Stimulated activated memory B cell treated with anti-CD40 and anti-IgM and Interleukin-4, amounts not matched to agents 10 μg/mL and 1 μg/mL and 100 μg/mL, for 72 hours (primary cell): ENCODE results near the gene AKIRIN2.

Experiments used
- ATAC-seq: fragments of 150-1000 bp; cut with Tn5 transposase; 2 replicates; pipeline ENCODE4 v1.10.0; 2021
- H3K27ac Mint-ChIP-seq: one replicate; pipeline ENCODE4 v1.8.0; 2022; ENCODE audit warnings: mild to moderate bottlenecking, mixed read lengths
- H3K27me3 Mint-ChIP-seq: one replicate; pipeline ENCODE4 v1.8.0; 2022; ENCODE audit warnings: mixed read lengths
- H3K36me3 Mint-ChIP-seq: one replicate; pipeline ENCODE4 v1.8.0; 2022; ENCODE audit warnings: mixed read lengths
- H3K4me1 Mint-ChIP-seq: one replicate; pipeline ENCODE4 v1.8.0; 2022; ENCODE audit warnings: mixed read lengths
- H3K4me3 Mint-ChIP-seq: one replicate; pipeline ENCODE4 v1.8.0; 2022; ENCODE audit warnings: mild to moderate bottlenecking, moderate library complexity, mixed read lengths
- H3K9me3 Mint-ChIP-seq: one replicate; pipeline ENCODE4 v1.8.0; 2022; ENCODE audit warnings: mixed read lengths

The AKIRIN2 gene

DNA sequence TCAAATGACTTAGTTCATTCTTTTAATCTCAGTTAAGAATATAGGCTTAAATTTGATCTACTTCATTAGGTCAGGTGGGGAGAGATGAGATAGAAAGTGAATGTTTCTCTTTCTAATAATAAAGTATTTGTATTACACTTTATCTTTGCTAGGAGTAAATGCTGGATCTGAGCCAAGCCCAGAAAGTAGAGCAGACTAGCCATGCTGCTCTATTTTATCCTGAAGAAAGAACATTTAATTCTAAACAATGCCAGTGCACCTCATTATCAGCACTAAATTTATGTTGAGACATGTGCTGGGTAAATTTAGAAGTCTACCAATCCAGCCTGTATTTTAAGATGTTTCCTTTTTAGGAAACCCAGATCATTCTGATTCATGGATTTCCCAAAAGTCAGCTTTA, 43.5 kb downstream of the AKIRIN2 start:
- Mint-ChIP-seq H3K4me3 (no peak overlapping the region), H3K36me3 (peaks cover 39% of the 10 kb centered on the region), H3K27ac (no peak overlapping the region), H3K9me3 (no peaks in the 10 kb centered on the region), H3K4me1 (no peaks in the 10 kb centered on the region), H3K27me3 (no peaks in the 10 kb centered on the region)
- no peak for ATAC-seq

DNA sequence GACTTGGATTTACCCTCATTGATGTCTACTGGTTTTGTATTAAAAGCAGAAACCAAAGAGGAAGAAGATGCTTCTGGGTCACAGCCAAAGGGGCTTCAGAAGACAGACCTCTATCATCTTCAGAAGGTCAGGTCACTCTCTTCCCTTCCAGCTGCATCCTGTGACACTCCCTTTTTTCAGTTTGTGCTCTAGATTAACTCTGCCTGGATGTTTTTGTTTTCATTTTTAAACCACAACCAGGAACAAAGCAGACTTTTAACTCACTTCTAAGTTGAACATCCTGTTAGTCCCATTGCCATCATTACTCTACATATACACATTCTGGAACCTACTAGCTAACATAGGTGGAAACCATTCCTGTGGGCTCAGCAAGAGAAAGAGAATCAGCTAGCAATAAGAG, 45.2 kb downstream of the AKIRIN2 start:
- Mint-ChIP-seq H3K27ac (no peak overlapping the region), H3K4me1 (no peaks in the 10 kb centered on the region), H3K9me3 (no peaks in the 10 kb centered on the region), H3K4me3 (no peak overlapping the region), H3K36me3 (peaks cover 49% of the 10 kb centered on the region), H3K27me3 (no peaks in the 10 kb centered on the region)
- no peak for ATAC-seq

DNA sequence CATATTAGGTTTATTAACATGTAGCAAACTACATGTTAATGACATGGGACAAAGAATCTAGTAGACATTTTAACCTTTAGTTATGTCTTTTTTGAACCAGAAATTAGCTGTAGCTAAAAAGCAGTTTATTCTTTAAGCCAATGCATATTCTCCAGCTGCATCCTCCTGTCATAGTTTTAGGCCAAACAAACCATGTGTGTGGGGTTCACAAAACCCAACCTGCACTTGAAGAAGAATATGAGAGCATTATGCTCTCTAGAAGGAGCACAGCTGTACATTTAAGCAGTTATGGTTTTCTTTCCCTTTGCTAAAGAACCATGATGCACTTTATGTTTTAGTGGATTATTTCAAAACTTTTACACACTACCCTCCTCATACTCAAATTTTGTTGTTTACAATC, 46.2 kb downstream of the AKIRIN2 start:
- Mint-ChIP-seq H3K9me3 (no peaks in the 10 kb centered on the region), H3K36me3 (peaks cover 47% of the 10 kb centered on the region), H3K27me3 (no peaks in the 10 kb centered on the region), H3K4me3 (no peak overlapping the region), H3K4me1 (no peaks in the 10 kb centered on the region), H3K27ac (no peak overlapping the region)
- ATAC-seq, result no peak

DNA sequence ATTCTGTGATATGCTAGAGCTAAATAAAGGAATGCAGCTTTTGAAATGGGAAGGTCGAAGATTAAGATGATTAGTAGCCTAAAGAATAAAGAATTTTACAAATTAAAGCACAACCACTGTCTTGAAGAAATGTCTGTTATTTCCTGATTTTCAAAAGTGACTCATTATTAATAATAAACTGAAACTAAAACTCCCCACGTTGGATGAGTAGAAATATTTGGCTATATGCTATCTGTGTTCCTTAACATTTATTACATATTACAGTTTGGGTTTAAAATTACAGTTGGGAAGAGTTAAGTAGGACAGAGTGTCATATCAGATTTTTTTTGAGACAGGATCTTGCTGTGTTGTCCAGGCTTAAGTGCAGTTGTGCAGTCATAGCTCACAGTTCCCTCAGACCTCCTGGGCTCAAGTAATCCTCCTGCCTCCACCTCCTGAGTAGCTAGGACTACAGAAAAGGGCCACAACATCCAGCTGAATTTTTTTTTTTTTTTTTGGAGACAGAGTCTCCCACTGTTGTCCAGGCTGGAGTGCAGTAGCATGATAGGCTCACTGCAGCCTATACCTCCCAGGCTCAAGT, 47.1 kb downstream of the AKIRIN2 start:
- Mint-ChIP-seq H3K4me3 (no peak overlapping the region), H3K27me3 (no peaks in the 10 kb centered on the region)

DNA sequence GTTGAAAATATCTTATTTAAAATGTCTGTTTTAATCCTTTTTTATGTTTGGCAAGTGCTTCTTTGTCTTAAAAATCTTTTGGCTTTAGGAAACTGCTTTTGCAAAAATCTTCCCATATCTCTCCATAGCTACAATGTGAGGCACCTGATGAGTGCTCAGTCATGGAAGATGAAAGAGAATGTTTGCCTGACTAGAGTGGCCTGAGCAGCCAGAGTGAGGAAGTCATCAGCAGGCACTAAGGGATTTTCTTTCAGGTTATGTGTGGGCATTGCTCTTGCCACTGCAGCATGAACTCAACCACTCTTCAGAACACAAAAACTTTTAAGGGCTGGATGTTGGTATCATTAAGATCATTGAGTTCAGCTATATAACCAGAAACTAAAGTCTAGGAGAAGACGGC, 47.9 kb downstream of the AKIRIN2 start:
- no peak for ATAC-seq
- Mint-ChIP-seq H3K4me1 (no peaks in the 10 kb centered on the region), H3K36me3 (peaks cover 57% of the 10 kb centered on the region), H3K27ac (no peak overlapping the region), H3K27me3 (no peaks in the 10 kb centered on the region), H3K9me3 (no peaks in the 10 kb centered on the region), H3K4me3 (no peak overlapping the region)

More for the DNA sequence above, 47.1 kb downstream of the AKIRIN2 start:
- no peak overlapping the region for H3K27ac Mint-ChIP-seq
- H3K4me1 Mint-ChIP-seq, result no peaks in the 10 kb centered on the region
- H3K36me3 Mint-ChIP-seq, result peaks cover 55% of the 10 kb centered on the region
- ATAC-seq, result no peak
- H3K9me3 Mint-ChIP-seq, result no peaks in the 10 kb centered on the region

DNA sequence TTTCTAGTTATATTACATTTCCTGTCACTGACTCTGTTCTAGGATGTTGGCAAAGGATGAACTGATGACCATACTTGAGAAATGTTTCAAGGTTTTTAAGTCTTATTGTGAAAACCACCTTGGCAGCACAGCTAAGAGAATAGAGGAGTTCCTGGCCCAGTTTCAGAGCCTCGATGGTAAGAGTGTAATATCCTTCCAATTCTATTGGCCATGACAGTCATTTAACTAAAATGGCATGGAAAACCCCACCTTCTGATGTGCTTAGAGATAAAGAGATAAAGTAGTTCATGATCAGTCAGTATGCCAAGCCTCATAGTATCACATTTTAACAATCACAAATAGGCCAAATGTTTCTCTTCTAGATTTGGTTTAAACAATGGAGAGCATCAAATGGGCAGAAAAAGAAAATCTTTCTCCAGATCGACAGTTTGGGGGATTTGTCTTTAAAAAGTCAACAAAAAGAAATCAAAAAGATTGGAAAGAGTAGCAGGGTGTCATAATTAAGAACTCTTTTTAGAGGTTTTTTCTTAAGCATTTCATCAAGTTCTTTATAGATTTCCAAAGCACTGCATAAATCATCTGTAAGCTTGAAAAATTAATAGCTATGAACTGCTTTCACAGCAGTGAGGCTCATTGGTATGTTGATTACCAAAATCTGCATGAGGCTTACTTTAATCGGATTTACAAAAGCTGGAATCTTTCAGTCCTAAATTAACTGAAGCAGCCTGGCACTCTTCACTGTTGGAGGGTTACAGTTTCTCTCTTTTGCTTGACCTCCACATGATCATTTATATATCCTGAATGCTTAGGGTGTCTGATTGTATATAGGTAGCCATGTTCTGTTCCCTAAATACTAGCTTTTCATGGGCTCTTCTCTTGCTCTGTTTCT, 48.7 kb downstream of the AKIRIN2 start:
- Mint-ChIP-seq H3K27me3 (no peaks in the 10 kb centered on the region), H3K4me3 (no peak overlapping the region), H3K4me1 (no peaks in the 10 kb centered on the region), H3K36me3 (peaks cover 60% of the 10 kb centered on the region), H3K9me3 (no peaks in the 10 kb centered on the region), H3K27ac (no peak overlapping the region)
- ATAC-seq, result no peak

DNA sequence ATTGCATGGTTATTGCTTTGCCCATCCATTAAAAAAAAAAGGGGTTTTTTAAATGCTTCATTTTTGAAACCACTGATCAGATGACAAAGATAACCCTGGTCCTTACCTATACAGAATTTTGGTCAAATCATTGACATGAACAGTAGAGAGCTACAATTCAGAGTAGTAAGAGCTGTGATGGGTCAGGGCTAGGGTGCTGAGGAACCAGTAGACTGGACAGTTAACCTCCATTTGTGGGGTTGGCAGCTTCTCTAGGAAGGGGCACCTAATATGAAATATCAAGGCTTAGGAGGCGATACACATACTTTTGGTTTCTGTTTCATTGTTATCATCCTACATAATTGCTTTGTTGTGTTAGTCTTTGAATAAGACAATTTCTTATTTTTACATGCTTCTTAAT, 57.0 kb downstream of the AKIRIN2 start:
- H3K36me3 Mint-ChIP-seq, result peaks cover 23% of the 10 kb centered on the region
- H3K9me3 Mint-ChIP-seq, result no peaks in the 10 kb centered on the region
- no peak for ATAC-seq
- no peak overlapping the region for H3K4me3 Mint-ChIP-seq
- no peaks in the 10 kb centered on the region for H3K27me3 Mint-ChIP-seq
- H3K4me1 Mint-ChIP-seq, result peaks cover 10% of the 10 kb centered on the region
- H3K27ac Mint-ChIP-seq, result no peak overlapping the region

DNA sequence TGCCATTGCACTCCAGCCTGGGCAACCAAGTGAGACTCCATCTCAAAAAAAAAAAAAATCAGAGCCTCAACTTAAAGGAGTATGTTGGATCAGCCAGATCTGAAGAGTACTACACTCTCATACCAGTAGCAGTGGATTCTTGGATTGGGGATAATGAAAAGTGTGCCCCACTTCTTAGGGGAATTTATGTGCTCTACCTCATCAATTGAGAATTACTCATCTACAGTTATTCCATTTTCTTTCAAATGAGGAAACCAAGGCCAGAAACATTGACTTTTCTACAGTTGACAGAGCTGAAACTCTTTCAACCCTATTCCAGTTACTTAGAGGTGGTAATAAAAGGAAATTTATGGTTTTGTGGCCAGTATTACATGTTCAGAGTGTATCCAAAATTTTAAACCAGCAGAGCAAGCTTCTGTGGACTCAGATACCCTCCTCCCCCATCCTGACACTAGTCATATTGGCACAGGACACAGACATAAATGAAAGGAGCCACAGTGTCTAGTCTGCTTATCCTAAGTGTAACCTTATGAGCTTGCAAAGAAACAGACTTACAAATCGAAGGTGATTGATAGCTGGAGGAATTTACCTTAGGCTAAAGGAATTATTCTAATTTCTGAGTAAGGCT, 60.9 kb downstream of the AKIRIN2 start:
- H3K9me3 Mint-ChIP-seq, result no peaks in the 10 kb centered on the region
- H3K36me3 Mint-ChIP-seq, result peaks cover 27% of the 10 kb centered on the region
- no peak overlapping the region for H3K4me3 Mint-ChIP-seq
- H3K4me1 Mint-ChIP-seq, result peaks cover 10% of the 10 kb centered on the region
- no peak overlapping the region for H3K27ac Mint-ChIP-seq
- no peak for ATAC-seq
- no peaks in the 10 kb centered on the region for H3K27me3 Mint-ChIP-seq

DNA sequence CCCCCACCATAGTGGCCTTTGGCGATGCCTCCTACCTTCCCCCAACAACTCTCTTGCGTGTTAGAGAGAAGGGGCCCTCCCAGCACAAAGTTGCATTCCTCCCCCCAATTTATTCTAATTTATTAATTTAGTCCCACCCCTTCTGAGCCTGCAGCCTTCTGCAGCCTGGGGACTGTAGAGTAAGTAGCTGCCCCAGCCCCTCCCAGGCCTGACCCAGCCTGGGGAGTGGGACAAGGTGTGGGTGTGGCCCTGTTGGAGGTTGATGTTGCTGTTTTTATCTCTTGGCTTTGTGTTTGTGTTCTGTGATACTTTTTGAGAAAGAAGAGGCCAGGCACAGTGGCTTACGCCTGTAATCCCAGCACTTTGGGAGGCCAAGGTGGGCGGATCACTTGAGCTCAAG, 62.7 kb downstream of the AKIRIN2 start:
- Mint-ChIP-seq H3K4me1 (no peaks in the 10 kb centered on the region), H3K9me3 (no peaks in the 10 kb centered on the region), H3K27me3 (no peaks in the 10 kb centered on the region), H3K27ac (no peak overlapping the region), H3K4me3 (no peak overlapping the region), H3K36me3 (peaks cover 35% of the 10 kb centered on the region)
- no peak for ATAC-seq

DNA sequence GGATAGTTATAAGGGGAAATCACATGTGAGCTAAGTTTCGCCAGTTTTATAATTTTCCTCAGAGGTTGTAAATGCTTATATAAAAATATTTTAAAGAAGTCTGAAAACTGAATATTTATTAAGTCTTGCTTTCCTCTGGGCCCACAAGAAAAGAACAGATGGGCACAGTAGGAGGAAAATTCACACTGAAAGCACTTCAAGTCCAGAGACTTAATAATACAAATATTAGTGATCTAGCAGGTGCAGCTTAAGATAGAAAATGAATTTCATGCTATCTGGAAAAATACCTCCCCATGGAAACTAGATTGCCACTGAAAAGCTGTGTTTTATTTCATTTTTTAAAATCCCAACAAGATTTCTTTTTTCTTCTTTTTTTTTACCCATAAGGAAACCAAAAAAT, 64.9 kb downstream of the AKIRIN2 start:
- no peak for ATAC-seq
- Mint-ChIP-seq H3K27ac (no peak overlapping the region), H3K9me3 (no peaks in the 10 kb centered on the region), H3K4me1 (no peaks in the 10 kb centered on the region), H3K27me3 (no peaks in the 10 kb centered on the region), H3K36me3 (peaks cover 43% of the 10 kb centered on the region), H3K4me3 (no peak overlapping the region)

DNA sequence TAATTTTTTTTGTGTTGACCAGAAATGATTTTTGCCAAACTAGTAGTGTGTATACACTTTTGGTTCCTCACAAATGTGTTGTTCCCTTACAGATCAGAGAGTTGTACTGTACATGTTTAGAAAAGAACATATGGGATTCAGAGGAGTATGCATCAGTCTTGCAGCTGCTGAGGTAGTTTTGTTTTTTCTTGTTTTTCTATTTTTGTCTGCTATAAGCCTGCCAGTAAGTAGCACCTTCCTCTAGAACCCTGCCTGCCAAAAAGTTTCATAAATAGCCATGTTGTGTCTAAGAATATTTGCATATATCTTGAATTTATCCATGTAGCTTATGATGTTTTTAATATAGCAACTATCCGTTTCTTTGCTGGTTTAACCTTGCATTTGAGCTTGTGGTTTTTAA, 65.7 kb downstream of the AKIRIN2 start:
- Mint-ChIP-seq H3K9me3 (no peaks in the 10 kb centered on the region), H3K36me3 (peaks cover 43% of the 10 kb centered on the region), H3K27ac (no peak overlapping the region)

DNA sequence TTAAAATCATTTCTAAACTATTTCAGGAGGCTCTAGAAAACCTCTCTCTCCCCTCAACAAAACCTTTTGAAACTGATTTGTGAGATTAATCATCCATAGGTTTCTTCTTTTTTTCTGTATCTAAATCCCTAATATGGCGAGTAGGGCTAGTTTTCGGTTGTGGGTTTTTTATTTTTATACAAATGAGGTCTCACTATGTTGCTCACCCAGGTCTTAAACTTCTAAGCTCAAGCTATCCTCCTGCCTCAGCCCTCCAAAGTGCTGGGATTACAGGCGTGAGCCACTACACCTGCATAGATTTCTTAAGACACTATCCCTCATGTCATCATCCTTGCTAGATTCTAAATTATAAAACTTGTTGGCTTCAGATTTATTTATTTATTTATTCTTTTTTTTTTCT, 68.2 kb downstream of the AKIRIN2 start:
- H3K9me3 Mint-ChIP-seq, result no peaks in the 10 kb centered on the region
- H3K4me3 Mint-ChIP-seq, result no peak overlapping the region
- H3K27ac Mint-ChIP-seq, result no peak overlapping the region
- ATAC-seq, result no peak
- H3K36me3 Mint-ChIP-seq, result peaks cover 38% of the 10 kb centered on the region
- no peaks in the 10 kb centered on the region for H3K27me3 Mint-ChIP-seq
- no peaks in the 10 kb centered on the region for H3K4me1 Mint-ChIP-seq

More for the DNA sequence above, 65.7 kb downstream of the AKIRIN2 start:
- no peak overlapping the region for H3K4me3 Mint-ChIP-seq
- no peak for ATAC-seq
- no peaks in the 10 kb centered on the region for H3K27me3 Mint-ChIP-seq
- no peaks in the 10 kb centered on the region for H3K4me1 Mint-ChIP-seq

DNA sequence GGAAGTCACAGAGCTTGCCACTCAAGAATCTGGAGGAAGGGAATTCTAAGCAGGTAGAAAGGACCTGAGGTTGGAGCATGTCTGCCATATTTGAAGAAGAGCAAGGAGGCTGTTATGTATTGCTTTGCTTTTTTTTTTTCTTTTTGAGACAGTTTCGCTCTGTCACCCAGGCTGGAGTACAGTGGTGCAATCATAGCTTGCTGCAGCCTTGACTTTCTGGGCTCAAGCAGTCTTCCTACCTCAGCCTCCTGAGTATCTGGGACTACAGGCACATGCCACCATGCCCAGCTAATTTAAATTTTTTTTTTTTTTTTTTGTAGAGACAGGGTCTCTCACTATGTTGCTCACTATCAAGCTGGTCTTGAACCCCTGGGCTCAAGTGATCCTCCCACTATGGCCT, 71.3 kb downstream of the AKIRIN2 start:
- Mint-ChIP-seq H3K4me1 (no peaks in the 10 kb centered on the region), H3K9me3 (no peaks in the 10 kb centered on the region), H3K27ac (no peak overlapping the region), H3K27me3 (no peaks in the 10 kb centered on the region), H3K36me3 (peaks cover 29% of the 10 kb centered on the region), H3K4me3 (no peak overlapping the region)
- ATAC-seq, result no peak

DNA sequence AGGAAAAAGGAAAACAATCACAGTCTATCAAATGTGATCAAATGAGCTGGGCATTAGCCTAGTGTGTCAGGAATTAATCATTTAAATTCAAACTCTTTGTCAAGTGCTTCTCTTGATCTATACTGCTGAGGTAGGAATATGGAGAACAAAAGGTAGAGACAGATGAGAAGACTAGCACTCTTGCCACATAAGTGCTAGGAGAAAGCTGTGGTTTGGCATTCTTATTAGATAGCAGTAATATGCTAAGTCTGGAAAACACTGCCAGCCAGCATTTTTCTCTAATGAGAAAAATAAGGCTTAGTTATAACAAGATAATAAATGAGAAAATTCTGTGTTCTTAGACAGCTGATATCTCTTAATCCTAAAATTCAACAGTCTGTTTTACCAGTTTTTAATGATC, 73.2 kb downstream of the AKIRIN2 start:
- peaks cover 37% of the 10 kb centered on the region for H3K36me3 Mint-ChIP-seq
- no peak overlapping the region for H3K27ac Mint-ChIP-seq
- no peak overlapping the region for H3K4me3 Mint-ChIP-seq
- no peaks in the 10 kb centered on the region for H3K27me3 Mint-ChIP-seq
- ATAC-seq, result no peak
- H3K4me1 Mint-ChIP-seq, result no peaks in the 10 kb centered on the region
- no peaks in the 10 kb centered on the region for H3K9me3 Mint-ChIP-seq

DNA sequence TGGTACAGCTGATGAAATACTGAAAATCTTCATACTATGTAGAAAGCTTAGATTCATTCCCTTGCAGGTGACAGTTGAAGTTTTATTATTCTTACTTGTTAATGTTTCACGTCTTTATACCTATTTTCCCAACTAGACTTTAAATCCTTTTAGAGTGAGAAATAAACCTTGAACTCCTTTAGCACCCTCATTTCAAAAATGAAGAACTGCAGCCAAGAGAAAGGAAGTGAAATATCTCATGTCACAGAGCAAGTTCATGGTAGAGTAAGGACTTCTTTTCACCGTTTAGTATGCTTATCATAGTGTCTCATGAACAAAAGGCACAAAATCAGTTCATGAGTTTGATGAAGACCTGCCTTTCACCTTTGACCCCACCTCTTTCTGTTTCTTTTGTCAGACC, 73.6 kb downstream of the AKIRIN2 start:
- peaks cover 41% of the 10 kb centered on the region for H3K36me3 Mint-ChIP-seq

More for the DNA sequence above, 73.6 kb downstream of the AKIRIN2 start:
- Mint-ChIP-seq H3K27me3 (no peaks in the 10 kb centered on the region), H3K4me3 (no peak overlapping the region), H3K9me3 (no peaks in the 10 kb centered on the region), H3K4me1 (no peaks in the 10 kb centered on the region), H3K27ac (no peak overlapping the region)
- no peak for ATAC-seq
